HUES6 (cell line): ENCODE results near the gene TSGA10.

Experiments used
- H3K27ac ChIP-seq: 2 replicates; pipeline ENCODE4 v1.7.0; 2013; ENCODE audit warnings: low read depth, mild to moderate bottlenecking, low read length, inconsistent platforms
- H3K27me3 ChIP-seq: 2 replicates; pipeline ENCODE4 v1.6.1; 2013; ENCODE audit warnings: low read length; ENCODE audit not compliant: control insufficient read depth, insufficient read depth
- H3K36me3 ChIP-seq: 2 replicates; pipeline ENCODE4 v1.6.1; 2013; ENCODE audit warnings: low read length; ENCODE audit not compliant: control insufficient read depth, insufficient read depth
- H3K4me1 ChIP-seq: 2 replicates; pipeline ENCODE4 v1.6.1; 2013; ENCODE audit warnings: low read length; ENCODE audit not compliant: control insufficient read depth, insufficient read depth
- H3K4me3 ChIP-seq: 2 replicates; pipeline ENCODE4 v1.5.1; 2013; ENCODE audit warnings: low read depth, low read length
- H3K9ac ChIP-seq: one replicate; pipeline ENCODE4 v1.6.1; 2013; ENCODE audit warnings: mild to moderate bottlenecking, low read length
- H3K9me3 ChIP-seq: 2 replicates; pipeline ENCODE4 v1.6.1; 2013; ENCODE audit warnings: low read depth, low read length; ENCODE audit not compliant: control insufficient read depth, insufficient read depth

Gene TSGA10

GRCh38 chr2:99183025-99183424 is 28.3 kb upstream of the TSGA10 start:
- Histone ChIP-seq H3K9ac (no peak overlapping the region), H3K27me3 (no peaks in the 10 kb centered on the region), H3K4me3 (no peak overlapping the region), H3K4me1 (no peaks in the 10 kb centered on the region), H3K36me3 (peaks cover 11% of the 10 kb centered on the region), H3K27ac (no peak overlapping the region), H3K9me3 (no peaks in the 10 kb centered on the region)

- Histone ChIP-seq H3K4me3 (peak overlapping the region; percentile 94), H3K9me3 (no peaks in the 10 kb centered on the region), H3K27me3 (no peaks in the 10 kb centered on the region), H3K9ac (peak overlapping the region; percentile 89), H3K27ac (peak overlapping the region; percentile 65), H3K4me1 (no peaks in the 10 kb centered on the region), H3K36me3 (0 out of 2 replicates have a peak, but pooled peaks cover under 1% of the 10 kb centered on the region)
Observed at GRCh38 chr2:99181624-99182000, 26.9 kb upstream of the TSGA10 start.

GRCh38 chr2:99180755-99181623 is 26.2 kb upstream of the TSGA10 start, which contains the start of the genes MITD1 and MRPL30:
Gene MITD1, minus strand, starts transcription at chr2:99181058. Its CDS starts 77 bp downstream, at chr2:99180981.
Gene MRPL30, plus strand, starts transcription at chr2:99181184. Its CDS starts 5,020 bp downstream, at chr2:99186204.
- Histone ChIP-seq H3K27me3 (no peaks in the 10 kb centered on the region), H3K36me3 (no peaks in the 10 kb centered on the region), H3K9me3 (no peaks in the 10 kb centered on the region), H3K9ac (peak within 1 kb of the TSS; percentile 89), H3K4me3 (peak within 1 kb of the TSS; percentile 94), H3K27ac (peak within 1 kb of the TSS; percentile 65), H3K4me1 (no peaks in the 10 kb centered on the region)

GRCh38 chr2:99171377-99172140 is 16.8 kb upstream of the TSGA10 start:
- Histone ChIP-seq H3K4me3 (no peak overlapping the region), H3K27me3 (no peaks in the 10 kb centered on the region), H3K36me3 (peaks cover 40% of the 10 kb centered on the region), H3K9ac (no peak overlapping the region), H3K4me1 (no peaks in the 10 kb centered on the region), H3K27ac (no peak overlapping the region), H3K9me3 (no peaks in the 10 kb centered on the region)

GRCh38 chr2:99169534-99169933 is 14.8 kb upstream of the TSGA10 start:
- Histone ChIP-seq H3K9me3 (no peaks in the 10 kb centered on the region), H3K27me3 (no peaks in the 10 kb centered on the region), H3K4me3 (no peak overlapping the region), H3K27ac (no peak overlapping the region), H3K36me3 (peaks cover 47% of the 10 kb centered on the region), H3K4me1 (no peaks in the 10 kb centered on the region), H3K9ac (no peak overlapping the region)

GRCh38 chr2:99166218-99166617 is 11.5 kb upstream of the TSGA10 start:
- no peak overlapping the region for H3K9ac ChIP-seq
- H3K4me1 ChIP-seq: no peaks in the 10 kb centered on the region
- peaks cover 45% of the 10 kb centered on the region for H3K36me3 ChIP-seq
- H3K9me3 ChIP-seq: no peaks in the 10 kb centered on the region
- no peak overlapping the region for H3K4me3 ChIP-seq
- no peak overlapping the region for H3K27ac ChIP-seq
- H3K27me3 ChIP-seq: no peaks in the 10 kb centered on the region

GRCh38 chr2:99159594-99159993 is 4.9 kb upstream of the TSGA10 start:
- Histone ChIP-seq H3K9me3 (no peaks in the 10 kb centered on the region), H3K4me1 (peaks cover 7% of the 10 kb centered on the region; the same call in 1 of the 2 replicates), H3K4me3 (no peak overlapping the region), H3K27ac (no peak overlapping the region), H3K27me3 (no peaks in the 10 kb centered on the region), H3K36me3 (peaks cover 12% of the 10 kb centered on the region), H3K9ac (no peak overlapping the region)

GRCh38 chr2:99158599-99158998 is 3.9 kb upstream of the TSGA10 start:
- Histone ChIP-seq H3K27ac (no peak overlapping the region), H3K4me3 (no peak overlapping the region), H3K27me3 (no peaks in the 10 kb centered on the region), H3K4me1 (peaks cover 13% of the 10 kb centered on the region), H3K9me3 (no peaks in the 10 kb centered on the region), H3K9ac (no peak overlapping the region), H3K36me3 (peaks cover 10% of the 10 kb centered on the region; the same call in 1 of the 2 replicates)

- Histone ChIP-seq H3K27me3 (no peaks in the 10 kb centered on the region), H3K4me3 (no peak overlapping the region), H3K9me3 (no peaks in the 10 kb centered on the region), H3K36me3 (peaks cover 8% of the 10 kb centered on the region; the same call in 1 of the 2 replicates), H3K4me1 (peaks cover 13% of the 10 kb centered on the region), H3K27ac (no peak overlapping the region), H3K9ac (no peak overlapping the region)
Observed at GRCh38 chr2:99156891-99157290, 2.1 kb upstream of the TSGA10 start.

GRCh38 chr2:99153921-99154604 is 679 bp downstream of the TSGA10 start:
- Histone ChIP-seq H3K4me1 (peaks cover 13% of the 10 kb centered on the region), H3K27ac (no peak overlapping the region), H3K27me3 (no peaks in the 10 kb centered on the region), H3K9ac (peak overlapping the region; percentile 88), H3K9me3 (no peaks in the 10 kb centered on the region), H3K4me3 (peak overlapping the region; percentile 89), H3K36me3 (peaks cover 8% of the 10 kb centered on the region; the same call in 1 of the 2 replicates)
